ENCODE measurements around the gene ITGA11. TPM values are rescaled to one million over a fixed set of nuclear protein-coding genes. Genes with fewer than 3 reads are reported as not detected.

Gene ITGA11
- total RNA-seq, 2 experiments from 2014 or later, result 1.7 to 3.6 TPM

DNA sequence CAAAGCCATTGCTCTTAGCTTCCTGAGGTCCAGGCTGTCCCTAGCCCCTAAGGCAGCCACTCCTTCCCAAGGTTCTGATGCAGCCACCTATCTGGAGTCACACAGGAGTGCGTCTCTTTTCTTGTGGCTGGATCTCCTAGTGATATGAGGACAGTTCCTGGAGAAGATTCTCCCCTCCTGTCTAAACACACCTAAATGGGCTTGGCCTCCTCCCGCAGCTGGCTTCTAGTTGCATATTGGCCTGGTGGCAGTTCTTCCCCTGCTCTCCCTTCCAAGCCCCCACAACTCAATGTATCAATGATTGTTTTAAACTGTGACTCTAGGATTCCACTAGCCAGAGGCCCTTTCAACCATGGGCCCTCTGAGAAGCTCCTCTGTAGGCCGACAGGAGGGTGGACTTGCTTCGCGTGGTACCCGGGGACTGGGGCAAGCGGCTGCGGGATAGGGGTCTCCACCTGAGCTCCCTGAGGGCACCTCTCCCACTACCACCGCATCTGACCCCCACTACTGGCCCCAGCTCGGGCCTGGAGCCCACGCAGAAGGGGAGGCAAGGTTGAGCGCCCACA, 1.4 kb downstream of the ITGA11 start:
- ChIA-PET POLR2A (no interaction called here), CTCF (interaction anchor here (1.7 kb wide), 1 partner anchor 124 kb away, joined by 5 read pairs; no protein-coding TSS in a partner anchor)
- no peaks in the 10 kb centered on the region for H3K36me3 Mint-ChIP-seq (ENCODE audit: low read depth)
- peaks cover 35% of the 10 kb centered on the region for H3K27me3 Mint-ChIP-seq
- intact Hi-C loops (cut with micrococcal nuclease), result no loop called here
- H3K27ac Mint-ChIP-seq, result no peak overlapping the region
- ATAC-seq (no peak), DNase-seq (no peak)
- H3K9me3 Mint-ChIP-seq, result no peaks in the 10 kb centered on the region
- TF ChIP-seq, protein P1, sequence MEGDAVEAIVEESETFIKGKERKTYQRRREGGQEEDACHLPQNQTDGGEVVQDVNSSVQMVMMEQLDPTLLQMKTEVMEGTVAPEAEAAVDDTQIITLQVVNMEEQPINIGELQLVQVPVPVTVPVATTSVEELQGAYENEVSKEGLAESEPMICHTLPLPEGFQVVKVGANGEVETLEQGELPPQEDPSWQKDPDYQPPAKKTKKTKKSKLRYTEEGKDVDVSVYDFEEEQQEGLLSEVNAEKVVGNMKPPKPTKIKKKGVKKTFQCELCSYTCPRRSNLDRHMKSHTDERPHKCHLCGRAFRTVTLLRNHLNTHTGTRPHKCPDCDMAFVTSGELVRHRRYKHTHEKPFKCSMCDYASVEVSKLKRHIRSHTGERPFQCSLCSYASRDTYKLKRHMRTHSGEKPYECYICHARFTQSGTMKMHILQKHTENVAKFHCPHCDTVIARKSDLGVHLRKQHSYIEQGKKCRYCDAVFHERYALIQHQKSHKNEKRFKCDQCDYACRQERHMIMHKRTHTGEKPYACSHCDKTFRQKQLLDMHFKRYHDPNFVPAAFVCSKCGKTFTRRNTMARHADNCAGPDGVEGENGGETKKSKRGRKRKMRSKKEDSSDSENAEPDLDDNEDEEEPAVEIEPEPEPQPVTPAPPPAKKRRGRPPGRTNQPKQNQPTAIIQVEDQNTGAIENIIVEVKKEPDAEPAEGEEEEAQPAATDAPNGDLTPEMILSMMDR (IDR thresholded peaks at IDR 0.05), result no peak
- H3K4me1 Mint-ChIP-seq (ENCODE audit: low read depth), result no peaks in the 10 kb centered on the region
- H3K4me3 Mint-ChIP-seq, result no peak overlapping the region

DNA sequence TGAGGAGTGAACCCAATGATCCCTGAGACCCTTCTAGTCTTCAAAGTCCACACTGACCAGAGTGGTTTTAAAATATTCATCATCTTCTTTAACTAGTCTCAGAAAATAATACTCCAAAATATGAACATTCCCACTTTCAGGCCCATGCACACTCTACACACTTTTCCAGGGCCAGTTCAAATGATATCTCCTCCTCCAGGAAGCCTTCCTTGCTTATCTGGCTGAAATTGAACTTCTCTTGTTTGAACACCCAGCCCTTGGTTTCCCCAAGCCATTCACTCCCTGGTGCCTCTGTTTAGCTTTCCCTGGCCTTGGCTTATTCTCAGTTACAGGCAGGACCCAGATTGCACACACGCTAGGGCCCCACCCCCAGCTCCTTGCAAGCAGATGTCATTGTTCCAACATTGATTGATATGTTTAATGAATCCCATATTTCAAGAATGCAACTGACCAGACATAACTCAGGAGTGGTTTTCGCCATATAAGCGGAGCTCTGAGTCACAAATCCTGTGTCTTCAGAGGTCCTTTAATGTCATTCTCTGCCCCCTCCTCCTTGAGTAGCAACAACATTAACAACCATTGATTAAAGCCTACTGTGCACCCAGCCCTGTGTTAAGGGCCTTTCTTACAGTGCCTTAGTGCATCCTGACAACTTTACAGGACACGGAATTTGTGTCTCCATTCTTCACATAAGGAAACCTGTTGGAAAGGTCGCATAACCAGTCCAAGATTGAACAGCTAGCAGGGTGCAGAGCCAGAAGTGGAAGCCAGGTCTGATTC, 2.1 kb downstream of the ITGA11 start:
- H3K36me3 Mint-ChIP-seq (ENCODE audit: low read depth), result no peaks in the 10 kb centered on the region
- peaks cover 33% of the 10 kb centered on the region for H3K27me3 Mint-ChIP-seq
- DNase-seq (no peak), ATAC-seq (no peak)
- TF ChIP-seq, protein P1 (IDR thresholded peaks at IDR 0.05), result no peak
- H3K9me3 Mint-ChIP-seq, result no peaks in the 10 kb centered on the region
- intact Hi-C loops (cut with micrococcal nuclease), result no loop called here
- CTCF ChIA-PET, result interaction anchor here (1.7 kb wide), 1 partner anchor 123 kb away, joined by 5 read pairs; no protein-coding TSS in a partner anchor
- no peak overlapping the region for H3K27ac Mint-ChIP-seq
- POLR2A ChIA-PET, result no interaction called here
- no peaks in the 10 kb centered on the region for H3K4me1 Mint-ChIP-seq (ENCODE audit: low read depth)
- H3K4me3 Mint-ChIP-seq, result no peak overlapping the region

DNA sequence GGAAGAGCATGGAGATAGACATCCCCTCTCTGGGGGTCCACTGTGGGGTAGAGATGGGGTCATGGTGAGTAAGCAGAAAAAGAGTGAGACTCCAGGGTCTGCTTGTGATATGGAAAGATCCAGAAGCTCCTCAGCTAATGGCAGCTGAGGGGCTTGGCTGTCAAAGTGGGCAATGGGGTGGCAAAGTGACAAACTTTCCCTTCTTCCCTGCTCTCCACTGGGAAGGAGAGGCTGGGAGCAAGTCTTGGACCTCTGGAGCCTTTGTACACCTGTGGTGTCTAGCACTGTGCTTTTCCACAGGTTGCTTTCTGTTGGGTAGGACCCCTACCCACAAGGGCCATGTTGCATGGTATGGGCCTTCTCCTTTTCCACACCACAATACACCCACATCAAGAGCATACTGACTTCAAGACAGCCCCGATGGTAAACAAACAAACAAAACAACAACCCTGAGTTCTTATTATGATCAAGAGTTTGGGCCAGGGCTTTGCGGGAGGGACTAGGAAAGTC, 3.5 kb downstream of the ITGA11 start:
- intact Hi-C loops (cut with micrococcal nuclease), result no loop called here
- Mint-ChIP-seq H3K27ac (no peak overlapping the region), H3K9me3 (no peaks in the 10 kb centered on the region), H3K4me1 (ENCODE audit: low read depth) (no peaks in the 10 kb centered on the region), H3K4me3 (no peak overlapping the region), H3K36me3 (ENCODE audit: low read depth) (no peaks in the 10 kb centered on the region), H3K27me3 (peaks cover 25% of the 10 kb centered on the region)
- POLR2A ChIA-PET, result no interaction called here
- CTCF ChIA-PET, result no interaction called here
- TF ChIP-seq, protein P1 (IDR thresholded peaks at IDR 0.05), result no peak
- no peak for DNase-seq
- ATAC-seq, result no peak

DNA sequence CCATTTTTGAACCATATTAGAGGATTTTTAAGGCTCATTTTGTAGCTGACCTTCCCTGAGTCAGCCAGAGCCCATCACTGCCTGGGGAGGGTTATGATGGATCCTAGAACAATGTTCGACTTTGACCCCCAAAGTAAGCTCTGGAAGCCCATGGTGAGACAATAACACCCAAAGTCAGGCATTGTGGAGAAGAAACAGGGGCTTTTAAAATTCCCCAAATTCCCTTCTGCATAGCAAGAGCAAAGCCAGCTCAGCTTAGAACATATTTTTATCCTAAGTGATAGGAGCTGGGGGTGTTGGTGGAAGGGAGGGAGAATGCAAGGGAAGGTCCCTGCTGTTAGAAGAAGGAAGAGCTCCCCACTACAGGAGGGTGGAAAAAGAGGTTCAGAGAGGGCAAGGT, 4.0 kb downstream of the ITGA11 start:
- TF ChIP-seq, protein P1 (IDR thresholded peaks at IDR 0.05), result no peak
- ATAC-seq (no peak), DNase-seq (no peak)
- POLR2A ChIA-PET, result no interaction called here
- H3K4me3 Mint-ChIP-seq, result no peak overlapping the region
- H3K27me3 Mint-ChIP-seq, result peaks cover 21% of the 10 kb centered on the region
- no peak overlapping the region for H3K27ac Mint-ChIP-seq
- CTCF ChIA-PET, result no interaction called here
- H3K9me3 Mint-ChIP-seq, result no peaks in the 10 kb centered on the region
- intact Hi-C loops (cut with micrococcal nuclease), result no loop called here
- H3K36me3 Mint-ChIP-seq (ENCODE audit: low read depth), result no peaks in the 10 kb centered on the region
- H3K4me1 Mint-ChIP-seq (ENCODE audit: low read depth), result no peaks in the 10 kb centered on the region

DNA sequence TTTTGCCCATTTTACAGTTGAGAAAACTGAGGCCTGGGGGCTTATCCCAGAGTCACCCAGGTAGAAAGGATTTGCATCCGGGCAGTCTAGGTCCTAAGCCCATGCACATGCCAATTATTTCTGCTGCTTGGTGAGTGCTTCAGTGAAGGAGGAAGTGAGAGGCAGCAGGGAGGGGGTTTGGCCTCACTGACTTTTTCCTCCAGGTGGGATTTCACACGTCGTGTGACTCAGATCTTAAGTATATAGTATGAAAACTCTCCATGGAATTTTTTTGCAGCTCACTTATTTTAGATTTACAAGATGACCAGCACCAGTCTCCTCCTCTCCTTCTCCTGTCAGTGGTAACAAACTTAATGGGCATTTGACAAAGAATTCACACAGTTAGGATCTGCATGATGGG, 4.6 kb downstream of the ITGA11 start:
- no peak overlapping the region for H3K27ac Mint-ChIP-seq
- H3K9me3 Mint-ChIP-seq, result no peaks in the 10 kb centered on the region
- H3K27me3 Mint-ChIP-seq, result peaks cover 15% of the 10 kb centered on the region
- intact Hi-C loops (cut with micrococcal nuclease), result no loop called here
- H3K36me3 Mint-ChIP-seq (ENCODE audit: low read depth), result no peaks in the 10 kb centered on the region
- TF ChIP-seq, protein P1 (IDR thresholded peaks at IDR 0.05), result no peak
- ChIA-PET POLR2A (no interaction called here), CTCF (no interaction called here)
- DNase-seq (no peak), ATAC-seq (no peak)
- no peak overlapping the region for H3K4me3 Mint-ChIP-seq
- H3K4me1 Mint-ChIP-seq (ENCODE audit: low read depth), result no peaks in the 10 kb centered on the region

All from activated CD8-positive, alpha-beta T cell treated with anti-CD3 and anti-CD28 coated beads for 36 hours (primary cell).